HepG2 (cell line): Measurements from ENCODE around the gene CHEK2. TPM values are rescaled to one million over a fixed set of nuclear protein-coding genes. Genes with fewer than 3 reads are reported as not detected.
A peak's percentile ranks its signal among the peaks of the same experiment; 100 is the strongest.

ENCODE experiments used
- ATAC-seq: fragments of 200-7000 bp; cut with Tn5 transposase; 3 replicates; pipeline ENCODE4 v1.9.1; 2020; ENCODE audit warnings: mild to moderate bottlenecking, moderate library complexity
- BruUV-seq: library from RNA; stranded (reverse); fragments of 400-500 nt; replicated peaks from 2 replicates; lab custom pipeline; 2021; lab: Mats Ljungman, UMichigan
- CTCF ChIA-PET: fragments of 300-600 bp; formaldehyde crosslinking; extraction: SDS; loops from one replicate; lab custom pipeline; 2021; ENCODE audit warnings: low total read pairs, inconsistent platforms, low intra/inter-chr PET ratio; lab: Yijun Ruan, JAX
- POLR2A ChIA-PET: fragments of 350-600 bp; sonication (Branson Sonifier 250); formaldehyde crosslinking; loops from one replicate; lab custom pipeline; 2020; ENCODE audit warnings: antibody characterized with exemption, inconsistent platforms; lab: Yijun Ruan, JAX
- DNase-seq: peaks from one replicate; pipeline ENCODE4 v3.0.0-alpha.2; 2015; ENCODE audit warnings: low spot score
- FAIRE-seq: peaks from 3 replicates; lab custom pipeline; 2011; peaks lifted over from hg19 to GRCh38; lab: Jason Lieb, UNC
- H2AFZ ChIP-seq: one replicate; pipeline ENCODE4 v1.6.1; 2011; ENCODE audit warnings: low read length, inconsistent platforms
- H3K27ac ChIP-seq: fragments of 300-600 bp; 3 replicates; pipeline ENCODE4 v1.8.0; 2011; ENCODE audit warnings: mixed run types, mild to moderate bottlenecking, mixed read lengths, low read length, inconsistent platforms; ENCODE audit not compliant: insufficient read depth; ENCODE audit errors: extremely low read length
- H3K27me3 ChIP-seq, 2 experiments: fragments of 200-600 bp in 1 of 2; 2 replicates in 1 of 2; 3 replicates in 1 of 2; pipeline versions ENCODE4 v1.6.0 to v1.8.0; 2011; ENCODE audit warnings: low read length in 2 of 2, mild to moderate bottlenecking in 2 of 2, moderate library complexity in 2 of 2, inconsistent platforms in 1 of 2; ENCODE audit not compliant: insufficient read depth in 2 of 2, control insufficient read depth in 1 of 2
- H3K36me3 ChIP-seq, 2 experiments: fragments of 200-600 bp in 1 of 2; replicated peaks in 1 of 2; 2 replicates in 1 of 2; 3 replicates in 1 of 2; pipeline versions ENCODE4 v1.5.1 to v1.8.0; 2011; ENCODE audit warnings: low read length in 2 of 2, inconsistent platforms in 1 of 2; ENCODE audit not compliant: insufficient read depth in 2 of 2, control insufficient read depth in 1 of 2
- H3K4me1 ChIP-seq: 2 replicates; pipeline ENCODE4 v1.5.1; 2012; ENCODE audit warnings: low read length, inconsistent platforms; ENCODE audit not compliant: insufficient read depth
- H3K4me2 ChIP-seq: 2 replicates; pipeline ENCODE4 v1.6.0; 2011; ENCODE audit warnings: low read depth, low read length, inconsistent platforms
- H3K4me3 ChIP-seq, 3 experiments: fragments of 200-600 bp in 1 of 3; sonication (generic), shearing (Covaris generic) in 1 of 3; replicated peaks in 1 of 3; 2 replicates each; pipeline ENCODE4 v1.5.1; 2011 to 2016; ENCODE audit warnings: low read length in 3 of 3, inconsistent platforms in 2 of 3, low read depth in 2 of 3, mild to moderate bottlenecking in 2 of 3, control low read depth in 1 of 3, mixed read lengths in 1 of 3; ENCODE audit not compliant: insufficient read depth in 1 of 3
- H3K79me2 ChIP-seq: one replicate; pipeline ENCODE4 v1.6.1; 2011; ENCODE audit warnings: low read length, inconsistent platforms; ENCODE audit not compliant: insufficient read depth
- H3K9ac ChIP-seq: 2 replicates; pipeline ENCODE4 v1.6.0; 2011; ENCODE audit warnings: mild to moderate bottlenecking, low read depth, low read length, inconsistent platforms; ENCODE audit not compliant: insufficient read depth
- H3K9me3 ChIP-seq: 2 replicates; pipeline ENCODE4 v1.5.1; 2012; ENCODE audit warnings: mild to moderate bottlenecking, low read length
- H4K20me1 ChIP-seq: 2 replicates; pipeline ENCODE4 v1.6.0; 2011; ENCODE audit warnings: inconsistent platforms, mild to moderate bottlenecking, low read length, moderate library complexity; ENCODE audit not compliant: insufficient read depth
- ASH2L ChIP-seq: fragments of 300-600, 200-600 bp; sonication (generic); IDR thresholded peaks from 2 replicates; pipeline ENCODE4 v1.7.0; 2017; ENCODE audit warnings: low read depth, mild to moderate bottlenecking, moderate library complexity, mixed read lengths, low read length; ENCODE audit not compliant: insufficient read length
- HMG20A ChIP-seq: IDR thresholded peaks from 2 replicates; pipeline ENCODE4 v1.6.1; 2016; ENCODE audit warnings: borderline replicate concordance
- NCOA5 ChIP-seq: sonication (generic); formaldehyde crosslinking; IDR thresholded peaks from 2 replicates; pipeline ENCODE4 v1.4.0; 2020; ENCODE audit warnings: missing genetic modification reagents
- RORA ChIP-seq: sonication (generic); formaldehyde crosslinking; IDR thresholded peaks from 2 replicates; pipeline ENCODE4 v1.5.0; 2020; ENCODE audit warnings: mild to moderate bottlenecking, missing genetic modification reagents, moderate library complexity
- SMAD1 ChIP-seq: sonication (generic); formaldehyde crosslinking; IDR thresholded peaks from 2 replicates; pipeline ENCODE4 v1.4.0; 2020; ENCODE audit warnings: missing genetic modification reagents, low read depth, mild to moderate bottlenecking, borderline replicate concordance
- TRIM24 ChIP-seq: sonication (generic); formaldehyde crosslinking; IDR thresholded peaks from 2 replicates; pipeline ENCODE4 v1.8.0; 2022; ENCODE audit warnings: mild to moderate bottlenecking, missing genetic modification reagents
- ZFP41 ChIP-seq: sonication (generic); formaldehyde crosslinking; IDR thresholded peaks from 2 replicates; pipeline ENCODE4 v1.4.0; 2020; ENCODE audit warnings: mild to moderate bottlenecking, missing genetic modification reagents, borderline replicate concordance
- ZIK1 ChIP-seq: sonication (generic); formaldehyde crosslinking; IDR thresholded peaks from 2 replicates; pipeline ENCODE4 v1.5.0; 2020; ENCODE audit warnings: mild to moderate bottlenecking, low read depth, missing genetic modification reagents, borderline replicate concordance
- ZZZ3 ChIP-seq: sonication (generic); formaldehyde crosslinking; IDR thresholded peaks from 2 replicates; pipeline ENCODE4 v1.4.0; 2020; ENCODE audit warnings: missing genetic modification reagents, mild to moderate bottlenecking, borderline replicate concordance
- WGBS: methylation state at CpG from one replicate; pipeline ENCODE4 v1.1.6; 2017; ENCODE audit warnings: low lambda C conversion rate; 5-methylcytosine and 5-hydroxymethylcytosine counted together
- in situ Hi-C: cut with HindIII; loops from 2 replicates; pipeline ENCODE4 v1.10.0; 2017; ENCODE audit warnings: low pct_unique_long_range_greater_than_20kb; ENCODE audit not compliant: extremely low pct_ligation_motif_present
- intact Hi-C: fragments of 100-400 bp; cut with micrococcal nuclease; formaldehyde crosslinking; loops from one replicate; pipeline ENCODE4 v1.10.0; 2022; ENCODE audit not compliant: unreplicated experiment
- polyA plus RNA-seq, 8 experiments: library from polyadenylated mRNA; depleted of rRNA in 3 of 8; stranded (reverse) in 7 of 8; unstranded in 1 of 8; fragments of >200 nt; fragmentation: Illumina TruSeq in 4 of 8; extraction: Trizol in 4 of 8; gene quantifications; 2 replicates each; pipeline versions ENCODE4 v1.2.1 to v1.2.3, GENCODE V29; 2011 to 2016; ENCODE audit warnings: low read depth in 4 of 8, missing spikeins in 1 of 8, mixed read lengths in 1 of 8; ENCODE audit not compliant: insufficient read depth in 1 of 8
- total RNA-seq, 5 experiments: library from RNA; depleted of rRNA; stranded (reverse); fragments of >200 nt; fragmentation: Illumina TruSeq; extraction: Trizol; gene quantifications; 2 replicates each; pipeline ENCODE4 v1.2.3, GENCODE V29; 2016; ENCODE audit warnings: low read depth in 1 of 5
- TF ChIP-seq, protein P1 (sequence below): sonication (generic); formaldehyde crosslinking; IDR thresholded peaks from 2 replicates; pipeline ENCODE4 v1.4.0; 2020; ENCODE audit warnings: missing genetic modification reagents
- TF ChIP-seq, protein P2 (sequence below): sonication (generic); formaldehyde crosslinking; IDR thresholded peaks from 2 replicates; pipeline ENCODE4 v1.4.0; 2020; ENCODE audit warnings: missing genetic modification reagents

The CHEK2 gene
- total and polyA plus RNA-seq, 2 of the 13 experiments (the other 11 are each of a cell fraction or from before 2014, with no cell fraction given): 27.0 to 40.5 TPM

DNA sequence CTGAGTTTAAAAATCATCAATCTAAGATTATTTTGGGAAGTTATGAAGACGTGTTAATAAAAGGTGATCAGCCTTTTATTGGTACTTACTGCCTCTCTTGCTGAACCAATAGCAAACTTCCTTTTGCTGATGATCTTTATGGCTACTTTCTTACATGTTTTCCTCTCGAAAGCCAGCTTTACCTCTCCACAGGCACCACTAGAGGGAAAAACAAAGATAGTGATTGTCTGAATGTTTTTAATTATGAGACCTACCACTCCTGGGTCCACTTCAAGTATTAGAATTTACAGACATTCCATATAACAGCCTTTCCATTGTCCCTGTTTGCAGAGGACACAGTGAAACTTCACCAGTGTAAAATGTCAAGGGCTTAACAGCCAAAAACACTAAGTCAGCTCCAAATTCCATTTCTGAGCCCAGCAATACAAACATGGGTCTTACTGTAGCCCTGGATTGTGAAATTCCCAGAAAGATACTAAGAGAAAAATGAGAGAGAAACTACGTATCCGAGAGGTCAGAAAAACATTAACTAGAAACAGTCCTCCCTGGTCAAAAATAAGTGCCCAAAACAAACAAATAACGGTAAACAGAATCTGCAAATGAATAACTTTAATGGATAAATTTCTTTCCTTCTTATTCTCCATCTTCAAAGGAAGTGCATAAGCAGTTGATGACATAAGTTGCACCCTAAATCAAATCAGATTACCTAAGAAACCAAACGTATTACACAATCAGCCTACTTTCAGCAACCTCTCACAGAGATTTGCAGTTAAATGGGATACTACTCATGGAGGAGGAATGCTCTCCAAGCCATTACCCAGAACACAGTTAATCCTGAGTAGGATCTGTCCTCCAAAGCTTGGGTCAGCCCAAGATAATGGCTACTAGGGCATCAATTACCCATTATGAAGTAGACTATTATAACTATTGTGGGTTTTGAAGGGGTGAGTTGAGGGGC, 29.5 kb downstream of the CHEK2 start (continued):
- TF ChIP-seq, protein P1, sequence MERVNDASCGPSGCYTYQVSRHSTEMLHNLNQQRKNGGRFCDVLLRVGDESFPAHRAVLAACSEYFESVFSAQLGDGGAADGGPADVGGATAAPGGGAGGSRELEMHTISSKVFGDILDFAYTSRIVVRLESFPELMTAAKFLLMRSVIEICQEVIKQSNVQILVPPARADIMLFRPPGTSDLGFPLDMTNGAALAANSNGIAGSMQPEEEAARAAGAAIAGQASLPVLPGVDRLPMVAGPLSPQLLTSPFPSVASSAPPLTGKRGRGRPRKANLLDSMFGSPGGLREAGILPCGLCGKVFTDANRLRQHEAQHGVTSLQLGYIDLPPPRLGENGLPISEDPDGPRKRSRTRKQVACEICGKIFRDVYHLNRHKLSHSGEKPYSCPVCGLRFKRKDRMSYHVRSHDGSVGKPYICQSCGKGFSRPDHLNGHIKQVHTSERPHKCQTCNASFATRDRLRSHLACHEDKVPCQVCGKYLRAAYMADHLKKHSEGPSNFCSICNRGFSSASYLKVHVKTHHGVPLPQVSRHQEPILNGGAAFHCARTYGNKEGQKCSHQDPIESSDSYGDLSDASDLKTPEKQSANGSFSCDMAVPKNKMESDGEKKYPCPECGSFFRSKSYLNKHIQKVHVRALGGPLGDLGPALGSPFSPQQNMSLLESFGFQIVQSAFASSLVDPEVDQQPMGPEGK (CRISPR knock-in tag): no peak

DNA sequence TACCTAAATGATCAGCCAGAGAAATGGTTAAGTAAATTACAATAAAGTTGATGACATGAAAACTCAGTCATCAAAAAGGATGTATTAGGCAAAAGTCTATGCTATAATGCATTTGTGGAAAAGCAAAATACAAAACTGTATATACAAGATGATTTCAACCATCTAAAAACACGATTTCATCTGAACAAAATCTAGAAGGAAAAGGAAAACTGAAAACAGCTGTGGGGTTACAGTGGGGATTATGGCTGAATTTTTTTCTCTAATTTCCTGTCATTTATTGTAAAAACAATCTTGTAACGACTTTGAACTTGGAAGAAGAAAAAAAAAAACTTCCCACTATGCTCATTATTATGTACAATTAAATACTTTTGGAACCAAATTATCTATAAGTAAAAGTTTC, 30.3 kb downstream of the CHEK2 start:
- in situ Hi-C loops: no loop called here
- Histone ChIP-seq H3K27ac (peak overlapping the region; percentile 72), H3K4me2 (peak overlapping the region; percentile 61; the same call in 1 of the 2 replicates), H3K36me3 (peaks cover 4 to 22% of the 10 kb centered on the region in 2 experiments; a peak in 4 of 5 replicates), H3K9me3 (no peaks in the 10 kb centered on the region), H3K4me3 (peak overlapping the region in 1 of 3 experiments; percentile 20; a peak in 2 of 6 replicates), H4K20me1 (no peaks in the 10 kb centered on the region), H3K4me1 (peaks cover 33% of the 10 kb centered on the region), H3K27me3 (no peaks in the 10 kb centered on the region), H3K9ac (no peak overlapping the region), H2AFZ (no peak overlapping the region), H3K79me2 (no peaks in the 10 kb centered on the region)
- intact Hi-C loops: no loop called here
- TF ChIP-seq TRIM24 (CRISPR knock-in tag): no peak
- no peak for TF ChIP-seq RORA (CRISPR knock-in tag)
- no peak for TF ChIP-seq SMAD1
- no peak for TF ChIP-seq ZFP41 (CRISPR knock-in tag)
- TF ChIP-seq HMG20A (CRISPR knock-in tag): no peak
- no peak for TF ChIP-seq ASH2L
- no peak for TF ChIP-seq ZIK1 (CRISPR knock-in tag)
- TF ChIP-seq ZZZ3: no peak
- TF ChIP-seq NCOA5 (CRISPR knock-in tag): no peak
- TF ChIP-seq, protein P2, sequence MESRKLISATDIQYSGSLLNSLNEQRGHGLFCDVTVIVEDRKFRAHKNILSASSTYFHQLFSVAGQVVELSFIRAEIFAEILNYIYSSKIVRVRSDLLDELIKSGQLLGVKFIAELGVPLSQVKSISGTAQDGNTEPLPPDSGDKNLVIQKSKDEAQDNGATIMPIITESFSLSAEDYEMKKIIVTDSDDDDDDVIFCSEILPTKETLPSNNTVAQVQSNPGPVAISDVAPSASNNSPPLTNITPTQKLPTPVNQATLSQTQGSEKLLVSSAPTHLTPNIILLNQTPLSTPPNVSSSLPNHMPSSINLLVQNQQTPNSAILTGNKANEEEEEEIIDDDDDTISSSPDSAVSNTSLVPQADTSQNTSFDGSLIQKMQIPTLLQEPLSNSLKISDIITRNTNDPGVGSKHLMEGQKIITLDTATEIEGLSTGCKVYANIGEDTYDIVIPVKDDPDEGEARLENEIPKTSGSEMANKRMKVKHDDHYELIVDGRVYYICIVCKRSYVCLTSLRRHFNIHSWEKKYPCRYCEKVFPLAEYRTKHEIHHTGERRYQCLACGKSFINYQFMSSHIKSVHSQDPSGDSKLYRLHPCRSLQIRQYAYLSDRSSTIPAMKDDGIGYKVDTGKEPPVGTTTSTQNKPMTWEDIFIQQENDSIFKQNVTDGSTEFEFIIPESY: no peak
- FAIRE-seq (no peak), ATAC-seq (no peak), DNase-seq (no peak)
- ChIA-PET POLR2A (interaction anchor here (1.2 to 1.5 kb wide), 3 partner anchors 32 to 88 kb away, joined by 3 to 4 read pairs (median 4); partner anchors contain the start of genes CCDC117, TTC28 and XBP1), CTCF (no interaction called here)
- BruUV-seq: TSS peak; percentile 59
- WGBS: 71% methylated on average over 2 of the region's 2 CpGs
